GM12878 (cell line): ENCODE data around the gene HINT1.

Experiments used
- CEBPB ChIP-seq, 2 experiments: fragments of 150-350 bp in 1 of 2; IDR thresholded peaks; 2 replicates each; pipeline ENCODE4 v1.6.1; 2012 to 2014; ENCODE audit warnings: low read depth in 2 of 2, low read length in 2 of 2, borderline replicate concordance in 1 of 2, inconsistent platforms in 1 of 2
- CTCF ChIP-seq, 3 experiments: IDR thresholded peaks in 2 of 3; conservative IDR thresholded peaks in 1 of 3; 2 replicates each; pipeline ENCODE4 v1.5.1; 2011; ENCODE audit warnings: low read depth in 3 of 3, low read length in 3 of 3, mild to moderate bottlenecking in 3 of 3, control low read depth in 2 of 3, moderate library complexity in 2 of 3, inconsistent platforms in 1 of 3, mixed read lengths in 1 of 3; ENCODE audit not compliant: control insufficient read depth in 2 of 3, insufficient read depth in 1 of 3; ENCODE audit errors: extremely low read depth in 1 of 3
- EZH2 ChIP-seq: IDR thresholded peaks from 2 replicates; pipeline ENCODE4 v1.6.1; 2012; ENCODE audit warnings: low read depth, mild to moderate bottlenecking, control low read depth, inconsistent platforms, low read length, borderline replicate concordance; ENCODE audit not compliant: control insufficient read depth
- HDAC6 ChIP-seq: fragments of 200-600 bp; sonication (generic); IDR thresholded peaks from one replicate; pipeline ENCODE4 v1.8.0; 2017; ENCODE audit warnings: antibody characterized with exemption; ENCODE audit not compliant: unreplicated experiment
- MEF2A ChIP-seq: IDR thresholded peaks from 2 replicates; pipeline ENCODE4 v1.6.1; 2011; ENCODE audit warnings: low read depth, mild to moderate bottlenecking, low read length, moderate library complexity; ENCODE audit not compliant: insufficient read depth
- MEF2B ChIP-seq: fragments of 450-650 bp; IDR thresholded peaks from 2 replicates; pipeline ENCODE4 v1.6.1; 2018; ENCODE audit warnings: mild to moderate bottlenecking, moderate library complexity; ENCODE audit not compliant: partially characterized antibody, poor library complexity, severe bottlenecking
- NFXL1 ChIP-seq: fragments of 450-650 bp; IDR thresholded peaks from 2 replicates; pipeline ENCODE4 v1.6.1; 2017; ENCODE audit warnings: antibody characterized with exemption, mild to moderate bottlenecking, borderline replicate concordance
- NFYB ChIP-seq: IDR thresholded peaks from 2 replicates; pipeline ENCODE4 v1.6.1; 2011; ENCODE audit warnings: low read depth, mild to moderate bottlenecking, low read length, improper control_type of control experiment, moderate library complexity; ENCODE audit not compliant: insufficient read depth
- PKNOX1 ChIP-seq: fragments of 450-650 bp; IDR thresholded peaks from 2 replicates; pipeline ENCODE4 v1.6.1; 2016; ENCODE audit warnings: mild to moderate bottlenecking
- SIN3A ChIP-seq: IDR thresholded peaks from 2 replicates; pipeline ENCODE4 v1.6.1; 2012; ENCODE audit warnings: low read depth, low read length, improper control_type of control experiment

DNA sequence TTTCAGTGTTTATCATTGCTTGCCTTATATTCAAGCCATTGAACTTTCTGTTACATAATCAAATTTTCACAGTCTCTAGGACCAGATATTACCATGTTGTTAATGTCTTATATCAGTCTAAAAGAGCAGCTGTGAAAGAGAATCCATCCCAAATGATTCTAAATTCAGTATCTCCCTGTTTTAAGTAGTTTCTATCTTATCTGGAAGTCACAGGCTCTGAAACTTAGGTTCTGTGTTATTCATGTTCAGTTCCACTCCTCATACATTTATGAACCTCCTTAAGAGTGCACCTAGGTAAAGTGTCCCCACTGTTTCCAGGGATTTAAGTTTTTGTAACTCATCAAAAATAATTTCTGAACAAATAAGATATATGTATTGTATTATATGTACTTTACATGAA, 15.4 kb upstream of the HINT1 start:
- TF ChIP-seq MEF2B: no peak
- no peak for TF ChIP-seq MEF2A
- TF ChIP-seq CTCF (IDR thresholded peaks at IDR 0.05 in 2 of 3, conservative IDR thresholded peaks at IDR 0.05 in 1 of 3; ENCODE audit: control insufficient read depth in 2 of 3, extremely low read depth in 1 of 3, insufficient read depth in 1 of 3, low read depth in 3 of 3, low read length in 3 of 3): no peak
- TF ChIP-seq HDAC6: no peak
- no peak for TF ChIP-seq NFXL1
- no peak for TF ChIP-seq NFYB
- no peak for TF ChIP-seq EZH2
- TF ChIP-seq SIN3A: no peak
- TF ChIP-seq PKNOX1: no peak
- no peak for TF ChIP-seq CEBPB (IDR thresholded peaks at IDR 0.05; ENCODE audit: borderline replicate concordance in 1 of 2, low read depth in 2 of 2, low read length in 2 of 2)
